ENCODE measurements around the gene CD209. TPM values are rescaled to one million over a fixed set of nuclear protein-coding genes. Genes with fewer than 3 reads are reported as not detected.
A peak's percentile ranks its signal among the peaks of the same experiment; 100 is the strongest.

Gene CD209
- total RNA-seq, 1 donor from 2014 or later: 0.32 TPM

DNA sequence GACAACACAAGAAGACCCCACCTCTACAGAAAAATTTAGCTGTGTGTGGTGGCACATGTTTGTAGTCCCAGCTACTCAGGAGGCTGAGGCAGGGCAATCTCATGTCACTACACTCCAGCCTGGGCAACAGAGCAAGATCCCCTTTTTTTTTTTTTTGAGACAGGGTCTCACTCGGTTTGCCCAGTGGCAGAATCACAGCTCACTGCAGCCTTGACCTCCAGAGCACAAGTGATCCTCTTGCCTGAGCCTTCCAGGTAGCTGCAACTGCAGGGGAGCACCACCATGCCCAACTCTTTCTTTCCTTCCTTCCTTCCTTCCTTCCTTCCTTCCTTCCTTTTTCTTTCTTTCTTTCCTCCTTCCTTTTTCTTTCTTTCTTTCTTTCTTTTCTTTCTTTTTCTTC is 11.2 kb downstream of the CD209 start:
- no peak for ATAC-seq

GRCh38 chr19:7734220-7735203 is 12.8 kb downstream of the CD209 start:
- peak; percentile 18 for ATAC-seq

GRCh38 chr19:7733376-7733775 is 14.0 kb downstream of the CD209 start:
- ATAC-seq: no peak

GRCh38 chr19:7732045-7732444 is 15.3 kb downstream of the CD209 start, which contains the start of gene CLEC4G:
CLEC4G (minus strand) TSS chr19:7732110; CDS start chr19:7732102, 8 bp downstream.
- no peak for ATAC-seq

- ATAC-seq: no peak
Observed at GRCh38 chr19:7731615-7732014, 15.7 kb downstream of the CD209 start.

GRCh38 chr19:7731218-7731595 is 16.1 kb downstream of the CD209 start:
- ATAC-seq: no peak

- peak; percentile 21 for ATAC-seq
Observed at GRCh38 chr19:7730286-7731217, 16.8 kb downstream of the CD209 start.

GRCh38 chr19:7729831-7730285 is 17.5 kb downstream of the CD209 start:
- no peak for ATAC-seq

DNA sequence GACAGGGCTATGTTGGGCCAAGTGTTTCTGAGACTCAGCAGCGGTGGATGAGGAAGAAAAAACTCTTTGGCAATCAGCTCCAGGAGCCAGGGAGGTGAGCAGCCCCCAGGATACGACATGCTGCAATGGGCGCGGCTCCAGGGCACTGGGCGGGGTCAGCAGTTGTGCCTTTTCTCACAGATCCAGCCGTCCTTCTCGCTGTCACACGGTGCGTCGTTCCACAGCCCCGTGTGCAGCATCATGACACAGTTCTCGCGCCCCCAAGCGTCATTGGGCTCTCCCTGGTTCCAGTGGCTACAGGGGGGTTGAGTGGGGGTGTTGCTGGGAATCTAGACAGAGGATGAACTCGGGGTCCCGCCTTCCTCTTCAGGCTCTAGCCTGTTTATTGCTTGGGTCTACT is 18.1 kb downstream of the CD209 start:
- ATAC-seq: no peak

GRCh38 chr19:7725791-7726190 is 21.5 kb downstream of the CD209 start:
- ATAC-seq: no peak

- no peak for ATAC-seq
Observed at GRCh38 chr19:7722231-7722651, 25.1 kb downstream of the CD209 start.

GRCh38 chr19:7720351-7720750 is 27.0 kb downstream of the CD209 start:
- ATAC-seq: no peak

DNA sequence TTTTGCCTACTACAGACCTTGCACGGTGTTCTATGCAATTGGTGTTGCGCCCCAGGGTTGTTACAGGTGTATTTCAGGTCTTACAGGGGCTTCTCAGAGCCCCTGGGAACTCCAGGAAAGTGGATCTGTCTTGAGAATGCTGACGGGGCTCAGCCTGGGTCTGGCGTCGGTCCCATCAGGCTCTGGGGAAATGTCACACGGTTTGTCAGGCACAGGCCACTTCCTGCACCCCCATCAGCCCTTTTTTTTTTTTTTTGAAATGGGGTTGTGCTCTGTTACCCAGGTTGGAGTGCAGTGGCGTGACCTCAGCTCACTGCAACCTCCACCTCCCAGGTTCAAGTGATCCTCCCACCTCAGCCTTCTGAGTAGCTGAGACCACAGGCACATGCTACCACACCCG is 28.7 kb downstream of the CD209 start:
- ATAC-seq: no peak

DNA sequence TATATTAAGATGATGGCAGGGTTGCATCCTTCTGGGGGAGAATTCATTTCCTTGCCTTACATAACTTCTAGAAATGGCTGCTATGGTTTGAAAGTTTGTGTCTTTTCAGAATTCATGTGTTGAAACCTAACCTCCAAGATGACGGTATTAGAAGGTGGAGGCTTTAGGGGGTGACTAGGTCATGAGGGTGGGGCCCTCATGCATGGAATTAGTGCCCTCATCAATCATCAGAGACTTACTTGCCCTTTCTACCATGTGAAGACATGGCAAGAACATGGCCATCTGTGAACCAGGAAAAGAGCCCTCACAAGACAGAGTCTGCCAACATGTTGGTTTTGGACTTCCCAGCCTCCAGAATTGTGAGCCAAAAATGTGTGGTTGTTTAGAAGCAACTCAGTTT is 30.6 kb downstream of the CD209 start:
- ATAC-seq: no peak

DNA sequence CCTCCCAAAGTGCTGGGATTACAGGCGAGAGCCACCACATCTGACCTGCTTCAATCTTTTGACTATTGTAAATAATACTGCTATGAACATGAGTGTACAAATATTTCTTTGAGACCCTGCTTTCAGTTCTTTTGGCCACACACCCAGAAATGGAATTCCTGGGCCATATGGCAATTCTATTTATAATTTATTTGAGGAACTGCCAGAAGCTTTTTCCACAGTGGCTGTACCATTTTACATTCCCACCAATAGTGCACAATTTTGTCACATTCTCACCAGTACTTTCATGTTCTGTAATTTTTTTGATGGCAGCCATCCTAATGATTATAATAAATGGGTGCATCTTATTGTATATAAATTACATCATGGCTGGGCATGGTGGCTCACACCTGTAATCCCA is 31.7 kb downstream of the CD209 start:
- ATAC-seq: no peak

DNA sequence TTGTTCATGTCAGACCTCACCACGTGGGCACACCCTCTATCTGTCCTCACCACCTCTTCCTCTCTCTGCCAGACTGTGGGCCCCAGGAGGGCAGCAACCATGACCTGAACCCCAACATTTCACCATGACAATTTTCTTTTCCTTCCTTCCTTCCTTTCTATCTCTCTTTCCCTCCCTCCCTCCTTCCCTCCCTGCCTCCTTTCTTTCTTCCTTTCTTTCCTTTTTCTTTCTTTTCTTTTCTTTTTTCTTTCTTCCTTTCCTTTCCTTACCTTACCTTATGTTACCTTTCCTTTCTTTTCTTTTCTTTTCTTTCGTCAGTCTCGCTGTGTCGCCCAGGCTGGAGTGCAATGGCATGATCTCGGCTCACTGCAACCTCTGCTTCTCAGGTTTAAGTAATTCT is 36.7 kb downstream of the CD209 start:
- ATAC-seq: no peak

DNA sequence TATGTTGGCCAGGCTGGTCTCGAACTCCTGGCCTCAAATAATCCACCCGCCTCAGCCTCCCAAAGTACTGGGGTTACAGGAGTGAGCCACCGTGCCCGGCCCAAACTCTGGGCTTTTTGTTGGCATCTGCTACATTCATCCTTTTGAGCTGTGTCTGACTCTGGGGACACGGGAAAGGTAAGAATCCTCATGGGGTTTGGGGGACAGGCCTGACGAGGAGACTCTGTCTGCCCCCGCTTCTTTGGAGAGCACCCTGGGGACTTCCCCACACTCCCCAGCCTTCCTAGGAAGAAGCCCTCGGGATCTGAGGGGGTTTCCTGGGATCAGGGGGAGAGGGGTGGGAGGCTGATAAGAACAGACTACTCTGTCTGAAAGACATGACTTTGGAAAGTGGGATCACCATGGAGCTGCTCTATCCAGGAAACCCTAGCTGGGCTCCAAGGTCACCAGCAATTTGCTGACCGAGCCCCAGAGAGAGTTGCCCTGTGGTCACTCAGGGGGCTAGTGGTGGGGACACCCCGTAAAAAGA is 37.3 kb downstream of the CD209 start:
- ATAC-seq: no peak

DNA sequence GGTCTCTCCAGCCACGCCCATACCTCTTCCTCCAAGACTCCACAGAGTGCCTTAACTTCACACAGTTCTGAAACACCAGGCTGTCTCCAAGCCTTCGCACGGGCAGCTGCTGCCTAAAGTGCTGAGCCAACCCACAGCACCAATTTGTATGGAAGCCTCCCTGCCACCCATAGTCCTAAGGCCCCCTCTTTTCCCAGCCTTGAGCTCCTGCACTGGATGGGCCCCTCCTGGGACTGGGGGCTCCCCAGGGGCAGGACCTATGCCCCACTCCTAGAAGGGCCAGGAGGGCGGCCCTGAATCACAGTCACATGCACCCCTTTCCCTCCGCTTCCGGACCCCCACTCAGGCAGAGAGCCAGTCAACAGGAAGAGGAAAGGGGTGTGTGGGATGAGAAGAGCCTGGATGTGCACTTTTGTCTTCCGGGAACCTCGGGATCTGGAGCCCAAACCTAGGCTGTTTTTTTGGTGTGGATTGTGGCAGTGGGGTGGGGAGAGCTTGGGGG is 40.3 kb downstream of the CD209 start:
- ATAC-seq: peak; percentile 5

GRCh38 chr19:7706188-7706954 is 41.0 kb downstream of the CD209 start:
- no peak for ATAC-seq

DNA sequence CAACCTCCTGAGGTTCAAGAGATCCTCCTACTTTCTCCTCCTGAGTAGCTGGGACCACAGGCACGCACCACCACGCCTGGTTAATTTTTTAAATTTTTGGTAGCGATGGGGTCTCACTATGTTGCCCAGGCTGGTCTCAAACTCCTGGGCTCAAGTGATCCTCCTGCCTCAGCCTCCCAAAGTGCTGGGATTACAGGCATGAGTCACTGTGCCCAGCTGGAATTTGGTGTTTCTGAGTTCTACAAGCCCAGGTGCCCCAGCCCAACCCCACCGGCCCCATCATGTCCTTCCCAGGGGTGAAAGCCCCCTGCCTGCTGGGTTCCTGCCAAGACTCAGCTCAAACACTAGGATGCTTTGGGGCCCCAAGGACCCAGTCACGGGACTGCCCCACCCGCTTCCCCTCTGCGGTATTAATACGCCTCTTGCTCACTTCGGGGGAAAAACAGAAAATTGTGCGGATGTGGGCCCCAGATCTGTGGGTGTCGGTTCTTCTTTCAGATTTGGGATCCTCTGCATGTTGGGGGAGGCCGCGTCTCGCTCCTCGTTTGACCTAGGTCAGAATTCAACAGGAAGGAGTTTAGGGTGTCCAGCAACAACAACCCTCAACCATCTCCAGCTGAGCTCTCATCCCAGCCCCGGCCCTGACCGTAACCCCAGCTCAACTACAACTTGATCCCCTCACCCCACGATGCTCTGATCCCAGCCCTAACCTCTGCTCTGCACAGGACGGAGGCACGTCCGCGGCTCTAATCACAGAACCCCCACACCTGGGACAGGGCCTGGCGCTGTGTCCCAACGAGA is 41.7 kb downstream of the CD209 start:
- ATAC-seq: peak; percentile 30
